K562 (cell line): ENCODE measurements around the gene ABHD12. TPM values are rescaled to one million over a fixed set of nuclear protein-coding genes. Genes with fewer than 3 reads are reported as not detected.

Experiments used
- ATAC-seq: fragments of 200-7000 bp; cut with Tn5 transposase; 3 replicates; pipeline ENCODE4 v1.9.1; 2020; ENCODE audit warnings: moderate library complexity
- BruUV-seq: library from RNA; stranded (reverse); fragments of 400-500 nt; replicated peaks from 2 replicates; lab custom pipeline; 2021; lab: Mats Ljungman, UMichigan
- CTCF ChIA-PET: fragments of 300-600 bp; formaldehyde crosslinking; extraction: SDS; loops from one replicate; lab custom pipeline; 2021; ENCODE audit warnings: low intra/inter-chr PET ratio; lab: Yijun Ruan, JAX
- POLR2A ChIA-PET: fragments of 300-600, 350-650 bp; sonication (Branson Sonifier 250); formaldehyde crosslinking; extraction: SDS; loops from one replicate; lab custom pipeline; 2021; ENCODE audit warnings: antibody characterized with exemption, inconsistent platforms; lab: Yijun Ruan, JAX
- DNase-seq, 4 experiments: peaks; one replicate each; pipeline versions ENCODE4 v3.0.0 to v3.0.0-alpha.2; 2011 to 2018; ENCODE audit warnings: low spot score in 3 of 4, mixed read lengths in 3 of 4; ENCODE audit errors: extremely low read depth in 1 of 4
- FAIRE-seq: peaks from 2 replicates; lab custom pipeline; 2011; peaks lifted over from hg19 to GRCh38; lab: Jason Lieb, UNC
- H2AFZ ChIP-seq: 2 replicates; pipeline ENCODE4 v1.6.0; 2011; ENCODE audit warnings: low read depth, low read length, control low read depth, inconsistent platforms
- H3K27ac ChIP-seq: fragments of 200-600 bp; 3 replicates; pipeline ENCODE4 v1.8.0; 2011; ENCODE audit warnings: low read depth, mild to moderate bottlenecking, control low read depth, inconsistent platforms, low read length, moderate library complexity, mixed read lengths; ENCODE audit errors: extremely low read depth
- H3K27me3 ChIP-seq, 2 experiments: fragments of 300-600 bp in 1 of 2; 2 replicates in 1 of 2; 3 replicates in 1 of 2; pipeline versions ENCODE4 v1.6.0 to v1.8.0; 2011; ENCODE audit warnings: inconsistent platforms in 2 of 2, low read length in 2 of 2, mild to moderate bottlenecking in 1 of 2, mixed read lengths in 1 of 2, moderate library complexity in 1 of 2; ENCODE audit not compliant: control insufficient read depth in 2 of 2, insufficient read depth in 2 of 2
- H3K36me3 ChIP-seq: fragments of 300-600 bp; 3 replicates; pipeline ENCODE4 v1.8.0; 2011; ENCODE audit warnings: mild to moderate bottlenecking, low read length, inconsistent platforms; ENCODE audit not compliant: control insufficient read depth, insufficient read depth
- H3K4me1 ChIP-seq, 2 experiments: fragments of 200-600 bp in 1 of 2; replicated peaks in 1 of 2; 2 replicates in 1 of 2; 3 replicates in 1 of 2; pipeline versions ENCODE4 v1.5.1 to v1.8.0; 2011; ENCODE audit warnings: inconsistent platforms in 2 of 2, low read length in 2 of 2, mild to moderate bottlenecking in 1 of 2, mixed read lengths in 1 of 2, moderate library complexity in 1 of 2; ENCODE audit not compliant: control insufficient read depth in 2 of 2, insufficient read depth in 2 of 2
- H3K4me2 ChIP-seq: 2 replicates; pipeline ENCODE4 v1.6.1; 2011; ENCODE audit warnings: low read length, control low read depth, inconsistent platforms, mixed read lengths; ENCODE audit not compliant: insufficient read depth
- H3K4me3 ChIP-seq: fragments of 200-600 bp; sonication (generic), shearing (Covaris generic); 2 replicates; pipeline ENCODE4 v1.5.1; 2016; ENCODE audit warnings: control low read depth, inconsistent platforms
- H3K79me2 ChIP-seq: fragments of 200-600 bp; 3 replicates; pipeline ENCODE4 v1.8.0; 2011; ENCODE audit warnings: low read length, inconsistent platforms; ENCODE audit not compliant: control insufficient read depth, insufficient read depth
- H3K9ac ChIP-seq, 2 experiments: 2 replicates each; pipeline versions ENCODE4 v1.6.0 to v1.6.1; 2011; ENCODE audit warnings: low read depth in 2 of 2, low read length in 2 of 2, control low read depth in 1 of 2, inconsistent platforms in 1 of 2, mild to moderate bottlenecking in 1 of 2, mixed read lengths in 1 of 2; ENCODE audit not compliant: insufficient read depth in 1 of 2
- H3K9me1 ChIP-seq: one replicate; pipeline ENCODE4 v1.6.0; 2011; ENCODE audit warnings: inconsistent platforms, mild to moderate bottlenecking, low read length, moderate library complexity; ENCODE audit not compliant: control insufficient read depth, insufficient read depth
- H3K9me3 ChIP-seq: replicated peaks from 2 replicates; pipeline ENCODE4 v1.5.1; 2011; ENCODE audit warnings: low read depth, low read length, inconsistent platforms; ENCODE audit not compliant: control insufficient read depth, insufficient read depth
- H4K20me1 ChIP-seq: replicated peaks from 2 replicates; pipeline ENCODE4 v1.6.1; 2011; ENCODE audit warnings: low read length, inconsistent platforms, mixed read lengths; ENCODE audit not compliant: control insufficient read depth, insufficient read depth
- CAMTA2 ChIP-seq: fragments of 250-450 bp; sonication (Bioruptor Pico); conservative IDR thresholded peaks from 2 replicates; pipeline ENCODE4 v1.5.1; 2022
- CC2D1A ChIP-seq: fragments of 450-650 bp; IDR thresholded peaks from 2 replicates; pipeline ENCODE4 v1.6.1; 2017; ENCODE audit warnings: mild to moderate bottlenecking
- DDX20 ChIP-seq: fragments of 450-650 bp; IDR thresholded peaks from 2 replicates; pipeline ENCODE4 v1.6.1; 2016; ENCODE audit warnings: missing genetic modification characterization, low read depth, mild to moderate bottlenecking, missing compliant biosample characterization, moderate library complexity
- ETS2 ChIP-seq: IDR thresholded peaks from 2 replicates; pipeline ENCODE4 v1.6.1; 2016; ENCODE audit warnings: borderline replicate concordance, missing genetic modification characterization, mild to moderate bottlenecking, moderate library complexity, missing compliant biosample characterization; ENCODE audit not compliant: poor library complexity, severe bottlenecking
- FOXK1 ChIP-seq: sonication (generic); formaldehyde crosslinking; IDR thresholded peaks from 2 replicates; pipeline ENCODE4 v1.8.0; 2022; ENCODE audit warnings: missing genetic modification reagents, mild to moderate bottlenecking, borderline replicate concordance
- KAT2B ChIP-seq: IDR thresholded peaks from one replicate; pipeline ENCODE4 v1.6.1; 2012; ENCODE audit warnings: low read depth, mild to moderate bottlenecking, control low read depth, inconsistent platforms, low read length, moderate library complexity
- MCM2 ChIP-seq: fragments of 450-650 bp; IDR thresholded peaks from 2 replicates; pipeline ENCODE4 v1.6.1; 2017; ENCODE audit warnings: low read depth, mild to moderate bottlenecking
- MYC ChIP-seq, 2 experiments: fragments of 250-450 bp in 1 of 2; sonication (Bioruptor Pico) in 1 of 2; IDR thresholded peaks; 2 replicates each; pipeline versions ENCODE4 v1.5.1 to v1.6.1; 2012 to 2021; ENCODE audit warnings: low read depth in 2 of 2, borderline replicate concordance in 1 of 2, improper control_type of control experiment in 1 of 2, low read length in 1 of 2, mild to moderate bottlenecking in 1 of 2, moderate library complexity in 1 of 2
- POLR2G ChIP-seq: fragments of 200-400 bp; formaldehyde crosslinking; IDR thresholded peaks from 2 replicates; pipeline ENCODE4 v1.6.1; 2017; ENCODE audit warnings: low read depth, mild to moderate bottlenecking, antibody characterized with exemption, low read length, moderate library complexity
- PURB ChIP-seq: sonication (generic); formaldehyde crosslinking; IDR thresholded peaks from 2 replicates; pipeline ENCODE4 v1.9.0; 2021; ENCODE audit warnings: low read depth, mild to moderate bottlenecking, missing genetic modification reagents
- TAF9B ChIP-seq: fragments of 450-650 bp; IDR thresholded peaks from 2 replicates; pipeline ENCODE4 v1.6.1; 2018; ENCODE audit warnings: mild to moderate bottlenecking; ENCODE audit not compliant: partially characterized antibody
- TCFL5 ChIP-seq: fragments of 250-450 bp; sonication (Bioruptor Pico); conservative IDR thresholded peaks from 2 replicates; pipeline ENCODE4 v1.6.1; 2021; ENCODE audit warnings: mild to moderate bottlenecking, moderate library complexity, matching md5 sums
- ZBED1 ChIP-seq: IDR thresholded peaks from 2 replicates; pipeline ENCODE4 v1.6.1; 2014
- ZKSCAN1 ChIP-seq: fragments of 150-350 bp; IDR thresholded peaks from 2 replicates; pipeline ENCODE4 v1.6.1; 2016; ENCODE audit warnings: low read depth, low read length
- ZKSCAN3 ChIP-seq: fragments of 250-450 bp; sonication (Bioruptor Pico); IDR thresholded peaks from 2 replicates; pipeline ENCODE4 v1.4.0; 2020
- ZNF217 ChIP-seq: sonication (generic); formaldehyde crosslinking; IDR thresholded peaks from 2 replicates; pipeline ENCODE4 v1.8.0; 2022; ENCODE audit warnings: mild to moderate bottlenecking, missing genetic modification reagents
- ZNF507 ChIP-seq: conservative IDR thresholded peaks from 2 replicates; pipeline ENCODE4 v1.6.1; 2017; ENCODE audit warnings: missing genetic modification characterization, missing compliant biosample characterization
- ZNF79 ChIP-seq: fragments of 250-450 bp; sonication (Bioruptor Pico); IDR thresholded peaks from 2 replicates; pipeline ENCODE4 v1.4.0; 2020; ENCODE audit warnings: low read depth, mild to moderate bottlenecking, moderate library complexity
- WGBS: fragments of 100-300 bp; shearing (Covaris generic); methylation state at CpG from one replicate; pipeline ENCODE4 v1.1.6; 2016; ENCODE audit warnings: low coverage, mixed read lengths; ENCODE audit not compliant: insufficient coverage; ENCODE audit errors: missing lambda C conversion rate; 5-methylcytosine and 5-hydroxymethylcytosine counted together
- in situ Hi-C: fragments of 300-500 bp; cut with MboI; formaldehyde crosslinking; loops from 4 replicates; pipeline ENCODE4 v1.15.0; 2018; ENCODE audit warnings: inconsistent platforms, mixed read lengths
- intact Hi-C: fragments of 100-400 bp; cut with micrococcal nuclease; formaldehyde crosslinking; loops from 2 replicates; pipeline ENCODE4 v1.14.2; 2022
- polyA plus RNA-seq, 8 experiments: library from polyadenylated mRNA; depleted of rRNA in 4 of 8; stranded (reverse) in 5 of 8; unstranded in 3 of 8; fragments of >200 nt; fragmentation: Nextera tagmentation in 2 of 8; fragmentation: Illumina TruSeq in 1 of 8; extraction: Ambion mirVana in 2 of 8; extraction: Trizol in 1 of 8; gene quantifications; 2 replicates each; pipeline versions ENCODE4 v1.2.1 to v1.2.3, GENCODE V29; 2011 to 2014; ENCODE audit warnings: inconsistent platforms in 1 of 8, missing spikeins in 1 of 8
- total RNA-seq, 7 experiments: library from RNA; depleted of rRNA in 6 of 7; stranded (reverse); fragments of >200 nt in 6 of 7; fragmentation: Illumina TruSeq in 2 of 7; extraction: Trizol in 2 of 7; gene quantifications; 2 replicates each; pipeline versions ENCODE4 v1.2.1 to v1.2.3, GENCODE V29; 2011 to 2021; ENCODE audit warnings: low replicate concordance in 1 of 7
- TF ChIP-seq, protein P1 (sequence below): fragments of 250-450 bp; sonication (Bioruptor Pico); IDR thresholded peaks from 2 replicates; pipeline ENCODE4 v1.9.0; 2021; ENCODE audit warnings: mild to moderate bottlenecking, inconsistent platforms
- TF ChIP-seq, protein P2 (sequence below): sonication (generic); formaldehyde crosslinking; IDR thresholded peaks from 2 replicates; pipeline ENCODE4 v1.8.0; 2022; ENCODE audit warnings: mild to moderate bottlenecking, missing genetic modification reagents

Gene ABHD12
- total and polyA plus RNA-seq, 9 of the 15 experiments (the other 6 are each of a cell fraction or from before 2014, with no cell fraction given), result 0.65 to 15.6 (median 9.1) TPM

DNA sequence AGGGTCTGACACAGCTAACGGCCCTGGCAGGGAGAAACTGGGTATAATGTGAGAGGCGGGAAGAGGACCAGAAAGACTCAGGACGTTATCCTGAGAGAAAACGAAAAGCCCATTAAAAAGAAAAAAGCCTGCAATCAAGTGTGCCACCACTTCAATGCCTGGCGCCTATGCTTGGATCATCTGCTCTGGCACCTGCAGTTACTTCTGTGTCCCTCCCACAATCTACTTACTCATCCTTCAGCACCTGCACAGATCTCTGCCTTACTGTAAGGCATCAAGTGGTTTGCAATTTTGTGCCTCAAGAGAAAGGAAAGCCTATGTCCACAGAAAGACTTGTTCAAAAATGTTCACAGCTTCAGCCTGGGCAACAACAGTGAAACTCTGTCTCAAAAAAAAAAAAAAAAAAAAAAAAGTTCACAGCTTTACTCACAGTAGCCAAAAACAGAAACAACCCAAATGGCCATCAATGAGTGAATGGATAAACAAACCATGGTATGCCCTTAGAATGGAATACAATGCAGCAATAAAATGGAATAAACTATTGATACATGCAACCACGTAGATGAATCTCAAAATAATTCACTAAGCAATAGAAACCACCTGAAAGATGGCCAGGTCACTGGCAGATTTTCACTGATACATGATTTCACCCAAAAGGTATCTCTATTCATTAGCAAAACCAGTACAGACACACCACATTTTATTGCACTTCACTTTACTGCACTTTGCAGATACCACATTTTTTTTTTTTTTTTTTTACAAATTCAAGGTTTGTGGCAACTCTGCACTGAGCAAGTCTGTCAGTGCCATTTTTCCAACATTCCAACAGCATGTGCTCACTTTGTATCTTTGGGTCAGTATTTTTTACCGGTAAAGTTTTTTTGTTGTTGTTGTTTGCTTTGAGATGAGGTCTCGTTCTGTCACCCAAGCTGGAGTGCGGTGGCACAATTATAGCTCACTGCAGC, 48.6 kb downstream of the ABHD12 start:
- TF ChIP-seq MCM2 (no peak), POLR2G (no peak), DDX20 (no peak), ZKSCAN3 (CRISPR knock-in tag) (no peak), FOXK1 (CRISPR knock-in tag) (no peak), ZNF79 (CRISPR knock-in tag) (no peak), CAMTA2 (CRISPR knock-in tag) (no peak), MYC (IDR thresholded peaks at IDR 0.05; ENCODE audit: low read depth, low read length) (no peak), MYC (CRISPR knock-in tag; IDR thresholded peaks at IDR 0.05; ENCODE audit: borderline replicate concordance, low read depth) (no peak), KAT2B (no peak), ZKSCAN1 (no peak), TCFL5 (no peak), ZBED1 (no peak), ZNF507 (tag) (no peak), CC2D1A (no peak), ETS2 (tag) (no peak), TAF9B (no peak), PURB (CRISPR knock-in tag) (no peak), ZNF217 (CRISPR knock-in tag) (no peak)
- TF ChIP-seq, protein P1, sequence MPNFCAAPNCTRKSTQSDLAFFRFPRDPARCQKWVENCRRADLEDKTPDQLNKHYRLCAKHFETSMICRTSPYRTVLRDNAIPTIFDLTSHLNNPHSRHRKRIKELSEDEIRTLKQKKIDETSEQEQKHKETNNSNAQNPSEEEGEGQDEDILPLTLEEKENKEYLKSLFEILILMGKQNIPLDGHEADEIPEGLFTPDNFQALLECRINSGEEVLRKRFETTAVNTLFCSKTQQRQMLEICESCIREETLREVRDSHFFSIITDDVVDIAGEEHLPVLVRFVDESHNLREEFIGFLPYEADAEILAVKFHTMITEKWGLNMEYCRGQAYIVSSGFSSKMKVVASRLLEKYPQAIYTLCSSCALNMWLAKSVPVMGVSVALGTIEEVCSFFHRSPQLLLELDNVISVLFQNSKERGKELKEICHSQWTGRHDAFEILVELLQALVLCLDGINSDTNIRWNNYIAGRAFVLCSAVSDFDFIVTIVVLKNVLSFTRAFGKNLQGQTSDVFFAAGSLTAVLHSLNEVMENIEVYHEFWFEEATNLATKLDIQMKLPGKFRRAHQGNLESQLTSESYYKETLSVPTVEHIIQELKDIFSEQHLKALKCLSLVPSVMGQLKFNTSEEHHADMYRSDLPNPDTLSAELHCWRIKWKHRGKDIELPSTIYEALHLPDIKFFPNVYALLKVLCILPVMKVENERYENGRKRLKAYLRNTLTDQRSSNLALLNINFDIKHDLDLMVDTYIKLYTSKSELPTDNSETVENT, result no peak
- TF ChIP-seq, protein P2, sequence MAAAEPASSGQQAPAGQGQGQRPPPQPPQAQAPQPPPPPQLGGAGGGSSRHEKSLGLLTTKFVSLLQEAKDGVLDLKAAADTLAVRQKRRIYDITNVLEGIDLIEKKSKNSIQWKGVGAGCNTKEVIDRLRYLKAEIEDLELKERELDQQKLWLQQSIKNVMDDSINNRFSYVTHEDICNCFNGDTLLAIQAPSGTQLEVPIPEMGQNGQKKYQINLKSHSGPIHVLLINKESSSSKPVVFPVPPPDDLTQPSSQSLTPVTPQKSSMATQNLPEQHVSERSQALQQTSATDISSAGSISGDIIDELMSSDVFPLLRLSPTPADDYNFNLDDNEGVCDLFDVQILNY (CRISPR knock-in tag), result no peak
- CTCF ChIA-PET, result no interaction called here
- Histone ChIP-seq H3K4me3 (no peak overlapping the region), H3K9me3 (no peaks in the 10 kb centered on the region), H3K79me2 (no peaks in the 10 kb centered on the region; the same call in 2 of the 3 replicates), H3K36me3 (no peaks in the 10 kb centered on the region), H3K4me1 (no peaks in the 10 kb centered on the region; a peak in 1 of 5 replicates), H2AFZ (no peak overlapping the region), H4K20me1 (no peaks in the 10 kb centered on the region), H3K9ac (no peak overlapping the region), H3K4me2 (no peak overlapping the region), H3K27me3 (no peaks in the 10 kb centered on the region), H3K9me1 (no peaks in the 10 kb centered on the region), H3K27ac (no peak overlapping the region)
- POLR2A ChIA-PET, result interaction anchor here (0.6 to 0.8 kb wide), 2 partner anchors 39 to 1018 kb away, joined by 3 read pairs; no protein-coding TSS in a partner anchor
- no TSS peak for BruUV-seq
- no peak for FAIRE-seq
- DNase-seq, result no peak
- intact Hi-C loops, result no loop called here
- in situ Hi-C loops, result no loop called here
- WGBS, result 69% methylated on average over 8 of the region's 9 CpGs
- ATAC-seq, result no peak
